ENCODE data around the gene VAPA.

VAPA gene

DNA sequence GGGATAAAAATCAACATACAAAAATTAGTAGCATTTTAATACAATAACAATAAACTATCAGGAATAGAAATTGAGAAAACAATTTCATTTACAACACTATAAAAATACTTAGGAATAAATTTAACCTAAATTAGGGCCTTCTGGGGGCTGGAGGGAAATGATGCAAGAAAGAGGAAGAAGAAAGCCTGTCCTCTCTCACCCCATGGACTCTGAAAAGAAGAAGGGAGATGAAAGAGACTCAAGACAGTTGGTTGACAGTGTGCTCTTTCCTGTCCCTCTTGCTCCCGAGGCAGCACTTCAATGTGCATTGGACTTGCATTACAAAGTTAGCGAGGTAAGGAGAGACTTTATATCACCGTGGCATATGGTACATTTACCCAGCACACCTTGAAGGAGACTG is 88.5 kb downstream of the VAPA start:
- no peak for DNase-seq (ENCODE audit: low read depth in 2 of 2)

DNA sequence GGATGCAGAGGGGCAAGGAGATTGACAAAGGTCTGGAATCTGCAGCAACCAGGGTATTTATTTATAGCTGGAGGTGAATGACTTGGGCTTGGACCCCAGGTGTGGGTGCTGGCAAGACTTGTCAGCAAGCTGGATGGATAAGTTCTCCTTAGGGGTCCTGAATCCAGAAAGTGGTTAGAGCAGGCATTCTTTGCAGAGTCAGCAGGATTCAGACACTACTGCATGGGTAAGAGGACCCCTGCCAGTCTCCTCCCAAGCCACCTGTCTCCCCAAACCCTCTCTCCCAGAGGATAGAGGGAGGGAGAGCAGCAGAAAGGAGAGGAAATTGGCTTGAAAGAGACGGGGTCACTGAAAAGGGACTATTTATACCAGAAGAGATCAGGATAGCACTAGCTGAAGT is 89.5 kb downstream of the VAPA start:
- DNase-seq (ENCODE audit: low read depth in 2 of 2), result no peak

DNA sequence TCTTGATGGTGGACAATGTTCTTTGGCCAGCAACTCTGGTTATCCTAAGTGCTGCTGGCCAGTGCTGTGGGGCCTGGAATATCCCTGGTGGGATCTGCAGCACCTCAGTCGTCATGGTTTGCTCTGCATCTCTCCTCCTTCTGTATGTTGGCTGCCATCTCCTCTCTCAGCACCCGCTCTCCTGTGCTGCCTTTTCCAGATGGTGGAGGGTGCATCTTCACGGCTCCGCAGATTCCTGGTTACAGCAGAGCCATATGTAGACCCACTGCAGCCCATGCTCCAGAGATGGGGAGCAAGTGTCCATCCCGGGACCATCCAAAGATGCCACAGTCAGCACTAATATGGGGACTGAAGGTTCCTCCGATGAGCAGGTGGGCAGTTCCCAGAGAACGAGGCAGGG is 90.0 kb downstream of the VAPA start:
- no peak for DNase-seq (ENCODE audit: low read depth in 2 of 2)

DNA sequence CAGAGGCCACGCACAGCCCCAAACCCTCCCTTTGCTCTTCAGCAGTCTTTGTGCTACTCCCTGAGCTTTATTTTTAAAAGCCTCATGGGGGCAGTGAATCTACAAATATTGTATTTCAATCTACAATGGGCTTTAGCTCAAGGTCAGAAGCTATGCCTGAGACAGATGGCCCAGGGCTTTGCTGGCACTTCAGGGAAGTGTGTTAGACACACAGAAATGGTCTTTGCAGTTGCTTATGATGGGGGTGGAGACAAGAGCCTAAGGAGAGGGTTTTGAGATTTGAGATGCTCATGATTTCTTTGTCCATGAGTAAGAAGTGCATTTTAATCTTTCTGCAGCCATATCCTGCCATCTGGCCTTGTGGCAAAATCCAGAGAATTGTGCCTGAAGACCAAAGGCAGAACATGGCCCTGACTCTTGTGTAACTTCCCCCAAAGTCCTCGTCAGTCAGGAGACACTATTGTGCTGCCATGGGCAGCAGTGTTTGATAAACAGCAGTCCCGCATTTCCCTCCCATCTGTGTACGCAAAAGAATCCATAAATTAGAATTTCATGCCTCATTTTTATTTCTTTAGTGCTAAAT is 92.6 kb downstream of the VAPA start:
- DNase-seq (ENCODE audit: low read depth in 2 of 2), result no peak

DNA sequence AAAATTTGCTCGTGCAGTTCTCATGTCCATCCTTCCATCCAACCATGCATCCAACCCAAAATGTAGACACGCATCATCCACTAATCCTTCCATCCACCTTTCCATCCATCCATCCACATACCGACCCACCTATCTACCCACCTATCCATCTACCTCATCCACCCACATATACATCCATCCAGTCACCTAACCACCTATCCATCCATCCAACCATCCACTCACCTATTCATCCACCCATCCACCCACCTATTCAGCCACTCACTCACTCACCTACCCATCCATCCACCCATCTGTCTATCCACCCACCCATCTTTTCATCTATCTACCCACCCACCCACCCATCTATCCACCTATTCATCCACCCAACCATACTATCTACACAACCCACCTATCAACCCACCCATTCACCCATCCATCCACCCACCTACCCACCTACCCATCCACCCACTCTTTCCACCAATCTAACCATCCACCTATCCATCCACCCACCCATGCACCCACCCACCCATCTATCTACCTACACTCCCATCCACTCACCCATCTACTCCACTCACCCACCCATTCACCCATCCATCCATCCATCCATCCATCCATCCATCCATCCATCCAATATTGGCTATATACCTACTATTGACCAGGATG is 94.3 kb downstream of the VAPA start:
- DNase-seq (ENCODE audit: low read depth in 2 of 2), result no peak

Measured in stimulated activated CD4-positive, alpha-beta T cell treated with anti-CD3 and anti-CD28 coated beads, Interleukin-1b, Interleukin-23, amount 100 ng/mL, for 4 hours (primary cell).